PC-9 (cell line): ENCODE data around the gene GHR. TPM values are rescaled to one million over a fixed set of nuclear protein-coding genes. Genes with fewer than 3 reads are reported as not detected.
"Not testable (repeated sequence)": the region's sequence is repeated elsewhere in the genome, so short reads cannot be mapped to it uniquely, and the experiment has no call there.

Source experiments
- BruUV-seq: library from RNA; stranded (reverse); fragments of 400-500 nt; replicated peaks from 2 replicates; lab custom pipeline; 2021; lab: Mats Ljungman, UMichigan
- CTCF ChIA-PET: fragments of 300-600 bp; sonication (Branson Sonifier 250); formaldehyde crosslinking; loops from one replicate; lab custom pipeline; 2022; ENCODE audit warnings: antibody characterized with exemption; lab: Charles Lee
- POLR2A ChIA-PET: fragments of 300-600 bp; sonication (Branson Sonifier 250); formaldehyde crosslinking; loops from one replicate; lab custom pipeline; 2022; ENCODE audit warnings: antibody characterized with exemption; ENCODE audit not compliant: unreplicated experiment; lab: Charles Lee
- DNase-seq, 2 experiments: peaks; one replicate each; pipeline versions ENCODE4 v3.0.0 to v3.0.0-alpha.2; 2015 to 2022; ENCODE audit warnings: mixed read lengths in 1 of 2
- H2AFZ ChIP-seq: fragments of 200-600 bp; sonication (generic); 2 replicates; pipeline ENCODE4 v1.8.1; 2017; ENCODE audit warnings: antibody characterized with exemption
- H3F3A ChIP-seq: fragments of 200-600 bp; sonication (generic); 2 replicates; pipeline ENCODE4 v1.8.1; 2017; ENCODE audit warnings: antibody characterized with exemption, mild to moderate bottlenecking, low read depth; ENCODE audit not compliant: insufficient read depth
- H3K27ac ChIP-seq: fragments of 200-600 bp; sonication (generic); 2 replicates; pipeline ENCODE4 v1.6.1; 2016; ENCODE audit warnings: mixed run types
- H3K27me3 ChIP-seq: fragments of 200-600 bp; sonication (generic); 2 replicates; pipeline ENCODE4 v1.6.1; 2016; ENCODE audit warnings: low read depth, mixed run types; ENCODE audit not compliant: insufficient read depth
- H3K36me3 ChIP-seq: fragments of 200-600 bp; sonication (generic); 2 replicates; pipeline ENCODE4 v1.6.1; 2016; ENCODE audit warnings: low read depth, mixed run types
- H3K4me1 ChIP-seq: fragments of 200-600 bp; sonication (generic); replicated peaks from 2 replicates; pipeline ENCODE4 v1.6.1; 2016; ENCODE audit warnings: mixed run types; ENCODE audit not compliant: insufficient read depth
- H3K4me2 ChIP-seq: fragments of 200-600 bp; sonication (generic); 2 replicates; pipeline ENCODE4 v1.6.1; 2017; ENCODE audit warnings: mixed run types
- H3K4me3 ChIP-seq: fragments of 200-600 bp; sonication (generic); 2 replicates; pipeline ENCODE4 v1.6.1; 2016; ENCODE audit warnings: mixed run types
- H3K79me2 ChIP-seq: fragments of 200-600 bp; sonication (generic); 2 replicates; pipeline ENCODE4 v1.6.1; 2017; ENCODE audit warnings: low read depth, mixed run types
- H3K9me2 ChIP-seq: fragments of 200-600 bp; sonication (generic); 2 replicates; pipeline ENCODE4 v1.8.1; 2017; ENCODE audit warnings: mild to moderate bottlenecking; ENCODE audit not compliant: insufficient read depth
- H3K9me3 ChIP-seq: fragments of 200-600 bp; sonication (generic); 2 replicates; pipeline ENCODE4 v1.8.1; 2016; ENCODE audit warnings: low read depth; ENCODE audit not compliant: insufficient read depth
- H4K20me1 ChIP-seq: fragments of 200-600 bp; sonication (generic); 2 replicates; pipeline ENCODE4 v1.8.1; 2017; ENCODE audit not compliant: insufficient read depth
- CTCF ChIP-seq: fragments of 200-600 bp; sonication (generic); conservative IDR thresholded peaks from 2 replicates; pipeline ENCODE4 v1.6.1; 2017; ENCODE audit warnings: mixed run types, antibody characterized with exemption, mild to moderate bottlenecking, moderate library complexity
- EZH2 ChIP-seq: fragments of 200-600 bp; sonication (generic); IDR thresholded peaks from 2 replicates; pipeline ENCODE4 v1.8.0; 2017; ENCODE audit warnings: antibody characterized with exemption, low read depth
- intact Hi-C: fragments of 100-400 bp; cut with micrococcal nuclease; formaldehyde crosslinking; loops from one replicate; pipeline ENCODE4 v1.10.0; 2022; ENCODE audit not compliant: unreplicated experiment
- total RNA-seq: library from RNA; stranded (reverse); gene quantifications from 2 replicates; pipeline ENCODE4 v1.2.3, GENCODE V29; 2021

Gene GHR
- total RNA-seq, 1 experiment from 2014 or later = not detected

- POLR2A ChIA-PET = no interaction called here
- no peak overlapping the region for H2AFZ ChIP-seq
- no peaks in the 10 kb centered on the region for H3F3A ChIP-seq
- BruUV-seq = no TSS peak
- intact Hi-C loops = no loop called here
- H3K79me2 ChIP-seq = no peaks in the 10 kb centered on the region
- no peaks in the 10 kb centered on the region for H4K20me1 ChIP-seq
- H3K4me1 ChIP-seq = no peaks in the 10 kb centered on the region
- no peak overlapping the region for H3K27ac ChIP-seq
- H3K9me3 ChIP-seq = no peaks in the 10 kb centered on the region
- no peak for TF ChIP-seq EZH2
- no peak for TF ChIP-seq CTCF
- 0 out of 2 replicates have a peak, but pooled peaks cover 4% of the 10 kb centered on the region for H3K27me3 ChIP-seq
- H3K36me3 ChIP-seq = no peaks in the 10 kb centered on the region
- no peak overlapping the region for H3K4me2 ChIP-seq
- no peak for DNase-seq
- CTCF ChIA-PET = no interaction called here
- H3K9me2 ChIP-seq = no peaks in the 10 kb centered on the region
- H3K4me3 ChIP-seq = no peak overlapping the region
Observed at GRCh38 chr5:42572313-42572712, 149.1 kb downstream of the GHR start.

GRCh38 chr5:42573386-42573785 lies 150.1 kb downstream of the GHR start:
- TF ChIP-seq CTCF (no peak), EZH2 (no peak)
- no peak for DNase-seq
- Histone ChIP-seq H2AFZ (no peak overlapping the region), H3K9me2 (no peaks in the 10 kb centered on the region), H3K4me2 (no peak overlapping the region), H4K20me1 (no peaks in the 10 kb centered on the region), H3K27me3 (0 out of 2 replicates have a peak, but pooled peaks cover 4% of the 10 kb centered on the region), H3F3A (no peaks in the 10 kb centered on the region), H3K36me3 (no peaks in the 10 kb centered on the region), H3K4me3 (no peak overlapping the region), H3K9me3 (no peaks in the 10 kb centered on the region), H3K4me1 (no peaks in the 10 kb centered on the region), H3K27ac (no peak overlapping the region), H3K79me2 (no peaks in the 10 kb centered on the region)
- ChIA-PET CTCF (no interaction called here), POLR2A (no interaction called here)
- intact Hi-C loops = no loop called here
- BruUV-seq = no TSS peak

GRCh38 chr5:42575914-42576313 lies 152.7 kb downstream of the GHR start:
- H4K20me1 ChIP-seq, DNase-seq, H3K4me2 ChIP-seq, H3F3A ChIP-seq, CTCF ChIA-PET, H3K9me2 ChIP-seq, H3K27me3 ChIP-seq, intact Hi-C loops, H3K4me1 ChIP-seq, H3K79me2 ChIP-seq, H3K9me3 ChIP-seq, H2AFZ ChIP-seq, POLR2A ChIA-PET, H3K27ac ChIP-seq, BruUV-seq, H3K4me3 ChIP-seq, H3K36me3 ChIP-seq: not testable (repeated sequence)

GRCh38 chr5:42578901-42579300 lies 155.7 kb downstream of the GHR start:
- H3K4me3 ChIP-seq, H3K4me1 ChIP-seq, H3K79me2 ChIP-seq, H4K20me1 ChIP-seq, H2AFZ ChIP-seq, H3K27ac ChIP-seq, H3K9me3 ChIP-seq, POLR2A ChIA-PET, H3K36me3 ChIP-seq, BruUV-seq, H3K4me2 ChIP-seq, H3F3A ChIP-seq, intact Hi-C loops, CTCF ChIA-PET, DNase-seq, H3K9me2 ChIP-seq: not testable (repeated sequence)
- peaks cover 31% of the 10 kb centered on the region; the same call in 1 of the 2 replicates for H3K27me3 ChIP-seq
